ENCODE measurements around the gene RANBP1. TPM values are rescaled to one million over a fixed set of nuclear protein-coding genes. Genes with fewer than 3 reads are reported as not detected.

Gene RANBP1
- total and polyA plus RNA-seq, 12 donors: 63.3 to 346 (median 126) TPM

DNA sequence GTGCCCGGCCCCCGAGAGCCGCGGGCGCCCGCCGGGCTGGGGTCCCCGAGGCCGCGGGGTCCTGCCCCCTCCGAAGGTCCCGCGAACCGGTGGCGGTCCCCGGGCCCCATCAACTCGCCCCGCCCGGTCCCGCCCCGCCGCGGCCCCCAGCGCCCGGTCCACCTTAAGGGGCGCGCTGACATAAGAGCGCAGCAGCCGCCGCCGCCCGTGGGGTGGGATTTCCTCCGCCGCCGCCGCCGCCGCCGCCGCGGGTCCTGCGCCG, 15.6 kb downstream of the RANBP1 start, which contains the start of gene ZDHHC8:
ZDHHC8 (plus strand) TSS at position 208 of the 262 bp plus-strand sequence. CDS start 144 bp downstream, outside the sequence.
- WGBS, 4 donors: 0 to 1% methylated on average over 18 to 43 of the region's 43 CpGs; no CpG with 5 or more reads in 2 of the 4 donors
- Histone ChIP-seq H3K36me3 (replicated peaks in 1 of 2) (peaks cover 0 to 2% of the 10 kb centered on the region in 2 donors), H3K27me3 (no peaks in the 10 kb centered on the region), H3K4me3 (peak within 1 kb of the TSS; percentile 40 to 100 (median 60)), H3K27ac (peak within 1 kb of the TSS in 4 of 5 donors; percentile 81 to 97 (median 86)), H3K4me1 (replicated peaks in 1 of 2) (peaks cover 10 to 35% of the 10 kb centered on the region in 2 donors), H3K9me3 (replicated peaks in 1 of 3) (no peaks in the 10 kb centered on the region)
- TF ChIP-seq, protein P1, sequence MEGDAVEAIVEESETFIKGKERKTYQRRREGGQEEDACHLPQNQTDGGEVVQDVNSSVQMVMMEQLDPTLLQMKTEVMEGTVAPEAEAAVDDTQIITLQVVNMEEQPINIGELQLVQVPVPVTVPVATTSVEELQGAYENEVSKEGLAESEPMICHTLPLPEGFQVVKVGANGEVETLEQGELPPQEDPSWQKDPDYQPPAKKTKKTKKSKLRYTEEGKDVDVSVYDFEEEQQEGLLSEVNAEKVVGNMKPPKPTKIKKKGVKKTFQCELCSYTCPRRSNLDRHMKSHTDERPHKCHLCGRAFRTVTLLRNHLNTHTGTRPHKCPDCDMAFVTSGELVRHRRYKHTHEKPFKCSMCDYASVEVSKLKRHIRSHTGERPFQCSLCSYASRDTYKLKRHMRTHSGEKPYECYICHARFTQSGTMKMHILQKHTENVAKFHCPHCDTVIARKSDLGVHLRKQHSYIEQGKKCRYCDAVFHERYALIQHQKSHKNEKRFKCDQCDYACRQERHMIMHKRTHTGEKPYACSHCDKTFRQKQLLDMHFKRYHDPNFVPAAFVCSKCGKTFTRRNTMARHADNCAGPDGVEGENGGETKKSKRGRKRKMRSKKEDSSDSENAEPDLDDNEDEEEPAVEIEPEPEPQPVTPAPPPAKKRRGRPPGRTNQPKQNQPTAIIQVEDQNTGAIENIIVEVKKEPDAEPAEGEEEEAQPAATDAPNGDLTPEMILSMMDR (IDR thresholded peaks at IDR 0.05): no peak
- TF ChIP-seq POLR2A (IDR thresholded peaks at IDR 0.05): no peak
- intact Hi-C loops (cut with DNase I): loop anchor here in 1 of 2 donors (5.0 kb wide), 1 partner anchor 159 kb away; no protein-coding TSS in a partner anchor
- DNase-seq: peak in 1 of 7 donors; percentile 30

DNA sequence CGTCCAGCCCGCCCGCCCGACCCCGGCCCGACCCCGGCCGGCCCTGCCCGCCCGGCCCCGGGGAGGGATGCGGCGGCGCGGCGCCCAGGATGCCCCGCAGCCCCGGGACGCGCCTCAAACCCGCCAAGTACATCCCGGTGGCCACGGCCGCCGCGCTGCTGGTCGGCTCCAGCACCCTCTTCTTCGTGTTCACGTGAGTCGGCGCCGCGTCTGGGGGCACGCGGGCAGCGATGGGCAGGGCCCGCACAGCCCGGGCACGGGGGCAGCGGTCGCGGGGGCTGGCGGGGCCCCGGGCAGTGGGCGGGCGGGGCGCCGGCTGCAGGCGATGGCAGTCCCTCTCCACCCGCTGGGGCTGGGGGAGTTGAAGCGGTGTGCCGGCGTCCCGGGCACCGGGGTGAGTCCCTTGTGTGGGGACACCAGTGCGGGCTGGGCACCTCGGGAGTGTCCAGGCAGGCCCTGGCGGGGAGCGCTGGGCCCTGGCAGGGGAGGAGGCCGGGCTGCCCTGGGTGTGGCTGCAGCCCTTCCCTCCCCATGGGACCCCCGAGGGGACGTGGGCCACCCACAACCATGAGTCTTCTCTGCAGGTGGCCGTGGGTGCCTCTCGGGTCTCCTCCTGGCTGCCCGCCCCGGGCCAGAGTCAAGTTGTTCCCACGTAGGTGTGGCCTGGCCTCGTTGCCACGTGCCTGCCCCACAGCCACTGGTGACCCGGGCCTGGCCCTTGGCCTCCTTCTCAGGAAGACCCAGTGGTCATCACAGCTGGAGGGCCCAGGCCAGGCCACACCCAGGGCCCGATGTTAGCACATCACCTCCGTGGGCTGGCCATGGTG, 16.2 kb downstream of the RANBP1 start:
- H3K27ac ChIP-seq: peak overlapping the region in 3 of 5 donors; percentile 59 to 97 (median 66)
- no peaks in the 10 kb centered on the region for H3K27me3 ChIP-seq
- H3K36me3 ChIP-seq (replicated peaks in 1 of 2): no peaks in the 10 kb centered on the region
- H3K4me3 ChIP-seq: peak overlapping the region in 3 of 4 donors; percentile 25 to 100 (median 69)
- peak in 6 of 7 donors; percentile 41 to 71 (median 60) for DNase-seq
- H3K9me3 ChIP-seq (replicated peaks in 1 of 3): no peaks in the 10 kb centered on the region
- no peak for TF ChIP-seq POLR2A (IDR thresholded peaks at IDR 0.05)
- TF ChIP-seq, protein P1 (IDR thresholded peaks at IDR 0.05): no peak
- WGBS, 4 donors: 1 to 10% (median 1%) methylated on average over 3 to 71 of the region's 72 CpGs; no CpG with 5 or more reads in 1 of the 4 donors
- H3K4me1 ChIP-seq (replicated peaks in 1 of 2): peaks cover 15 to 40% of the 10 kb centered on the region in 2 donors
- intact Hi-C loops (cut with DNase I): loop anchor here in 1 of 2 donors (5.0 kb wide), 1 partner anchor 160 kb away; no protein-coding TSS in a partner anchor

DNA sequence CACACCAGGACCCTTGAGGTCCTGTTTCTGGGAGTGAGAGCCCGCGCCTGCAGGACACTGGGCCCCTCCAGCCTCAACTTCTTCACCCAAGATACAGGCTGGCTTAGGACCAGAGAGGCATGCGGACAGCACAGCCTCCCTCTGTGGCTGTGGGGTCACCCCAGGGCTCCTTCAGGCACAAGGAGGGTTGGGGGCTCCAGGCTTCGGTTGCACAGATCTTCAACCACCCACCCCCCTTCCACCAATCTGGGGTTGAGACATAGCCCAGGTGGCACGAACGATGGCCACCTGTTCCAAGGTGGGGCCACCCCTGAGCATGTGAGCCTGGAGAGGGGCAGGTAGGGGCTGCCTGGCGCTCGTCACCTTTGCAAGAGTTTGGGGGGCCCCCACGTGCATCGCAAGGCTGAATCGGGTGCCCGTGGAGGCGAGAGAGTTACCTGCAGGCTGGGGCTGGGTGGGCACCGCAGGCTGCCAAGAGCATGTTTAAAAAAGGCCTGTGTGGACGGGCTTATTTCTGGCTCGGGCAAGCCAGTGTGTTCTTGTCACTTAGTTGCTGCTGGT, 16.9 kb downstream of the RANBP1 start:
- Histone ChIP-seq H3K36me3 (replicated peaks in 1 of 2) (no peaks in the 10 kb centered on the region), H3K27ac (peak overlapping the region in 2 of 5 donors; percentile 59 to 66), H3K27me3 (no peaks in the 10 kb centered on the region), H3K4me3 (peak overlapping the region in 2 of 4 donors; percentile 69 to 100), H3K9me3 (replicated peaks in 1 of 3) (no peaks in the 10 kb centered on the region), H3K4me1 (replicated peaks in 1 of 2) (peaks cover 17 to 47% of the 10 kb centered on the region in 2 donors)
- intact Hi-C loops (cut with DNase I): loop anchor here in 1 of 2 donors (5.0 kb wide), 1 partner anchor 160 kb away; no protein-coding TSS in a partner anchor
- no peak for DNase-seq
- TF ChIP-seq POLR2A (IDR thresholded peaks at IDR 0.05): no peak
- TF ChIP-seq, protein P1 (IDR thresholded peaks at IDR 0.05): no peak
- WGBS, 4 donors: 61 to 84% (median 67%) methylated on average over 8 to 16 of the region's 16 CpGs

DNA sequence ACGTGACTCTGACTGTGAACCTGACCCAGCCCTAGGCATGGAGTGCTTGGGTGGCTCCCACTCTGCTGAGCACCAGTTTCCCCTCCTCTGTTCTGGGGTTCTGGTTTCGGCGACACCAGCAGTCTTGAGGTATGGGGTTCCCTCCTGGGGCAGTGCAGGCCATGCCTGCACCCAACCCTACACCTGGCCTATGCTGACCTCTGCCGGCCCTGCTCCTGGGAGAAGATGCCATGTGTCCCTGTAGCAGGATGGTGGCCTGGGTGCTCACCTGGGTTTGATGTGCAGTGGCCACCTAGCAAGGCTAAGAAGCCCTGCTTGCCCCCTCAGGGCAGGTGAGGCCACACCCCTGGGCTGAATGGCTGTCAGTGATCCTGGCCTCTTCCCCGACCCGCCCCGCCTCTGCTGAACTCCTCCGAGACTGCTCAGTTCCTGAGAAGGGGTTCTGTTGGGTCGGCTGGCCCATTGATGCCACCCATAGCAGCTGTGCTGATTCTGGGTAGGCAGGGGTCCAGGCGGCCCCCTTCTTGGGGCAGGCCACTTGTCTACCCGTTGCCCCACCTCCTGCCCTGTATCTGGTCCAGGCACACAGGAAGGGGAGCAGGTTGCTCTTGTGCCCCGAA, 18.1 kb downstream of the RANBP1 start:
- H3K4me3 ChIP-seq: no peak overlapping the region
- no peaks in the 10 kb centered on the region for H3K27me3 ChIP-seq
- intact Hi-C loops (cut with DNase I): loop anchor here in 1 of 2 donors (5.0 kb wide), 1 partner anchor 162 kb away; no protein-coding TSS in a partner anchor
- H3K36me3 ChIP-seq (replicated peaks in 1 of 2): no peaks in the 10 kb centered on the region
- no peak for DNase-seq
- H3K4me1 ChIP-seq (replicated peaks in 1 of 2): peaks cover 17 to 54% of the 10 kb centered on the region in 2 donors
- no peak overlapping the region for H3K27ac ChIP-seq
- WGBS, 4 donors: 75 to 85% (median 80%) methylated on average over 6 to 12 of the region's 12 CpGs
- TF ChIP-seq, protein P1 (IDR thresholded peaks at IDR 0.05): no peak
- no peak for TF ChIP-seq POLR2A (IDR thresholded peaks at IDR 0.05)
- H3K9me3 ChIP-seq (replicated peaks in 1 of 3): no peaks in the 10 kb centered on the region

Measured in adrenal gland (tissue), 12 donors.